ENCODE measurements around the gene CDKN1C. TPM values are rescaled to one million over a fixed set of nuclear protein-coding genes. Genes with fewer than 3 reads are reported as not detected.
A peak's percentile ranks its signal among the peaks of the same experiment; 100 is the strongest.

The CDKN1C gene
- total RNA-seq, 1 donor from 2014 or later: 67.3 TPM

GRCh38 chr11:2865922-2866577 is 19.5 kb downstream of the CDKN1C start:
- TF ChIP-seq POLR2AphosphoS5 (IDR thresholded peaks at IDR 0.05; ENCODE audit: insufficient read depth in 1 of 2, low read depth in 1 of 2): no peak
- no peak for TF ChIP-seq POLR2A (IDR thresholded peaks at IDR 0.05)
- TF ChIP-seq CTCF (IDR thresholded peaks at IDR 0.05): no peak
- DNase-seq (ENCODE audit: extremely low spot score in 2 of 2): no peak
- Histone ChIP-seq H3K9me3 (no peaks in the 10 kb centered on the region), H3K36me3 (no peaks in the 10 kb centered on the region), H3K27ac (no peak overlapping the region), H3K4me1 (no peaks in the 10 kb centered on the region), H3K27me3 (no peaks in the 10 kb centered on the region), H3K4me3 (no peak overlapping the region)
- intact Hi-C loops (cut with DNase I): no loop called here

- Histone ChIP-seq H3K4me3 (no peak overlapping the region), H3K27me3 (no peaks in the 10 kb centered on the region), H3K27ac (no peak overlapping the region), H3K36me3 (no peaks in the 10 kb centered on the region), H3K9me3 (no peaks in the 10 kb centered on the region), H3K4me1 (no peaks in the 10 kb centered on the region)
- no peak for DNase-seq (ENCODE audit: extremely low spot score in 2 of 2)
- intact Hi-C loops (cut with DNase I): no loop called here
- no peak for TF ChIP-seq POLR2A (IDR thresholded peaks at IDR 0.05)
- TF ChIP-seq CTCF (IDR thresholded peaks at IDR 0.05): no peak
- TF ChIP-seq POLR2AphosphoS5 (IDR thresholded peaks at IDR 0.05; ENCODE audit: insufficient read depth in 1 of 2, low read depth in 1 of 2): no peak
Observed at GRCh38 chr11:2864901-2865300, 20.7 kb downstream of the CDKN1C start.

- no peaks in the 10 kb centered on the region for H3K9me3 ChIP-seq
- H3K4me1 ChIP-seq: no peaks in the 10 kb centered on the region
- no peaks in the 10 kb centered on the region for H3K27me3 ChIP-seq
- no peaks in the 10 kb centered on the region for H3K36me3 ChIP-seq
- no peak overlapping the region for H3K27ac ChIP-seq
- intact Hi-C loops (cut with DNase I): no loop called here
- no peak overlapping the region for H3K4me3 ChIP-seq
- no peak for DNase-seq (ENCODE audit: extremely low spot score in 2 of 2)
- no peak for TF ChIP-seq CTCF (IDR thresholded peaks at IDR 0.05)
- TF ChIP-seq POLR2AphosphoS5 (IDR thresholded peaks at IDR 0.05; ENCODE audit: insufficient read depth in 1 of 2, low read depth in 1 of 2): no peak
- TF ChIP-seq POLR2A (IDR thresholded peaks at IDR 0.05): no peak
Observed at GRCh38 chr11:2863276-2863618, 22.3 kb downstream of the CDKN1C start.

- TF ChIP-seq POLR2AphosphoS5 (IDR thresholded peaks at IDR 0.05; ENCODE audit: insufficient read depth in 1 of 2, low read depth in 1 of 2) (no peak), CTCF (IDR thresholded peaks at IDR 0.05) (no peak), POLR2A (IDR thresholded peaks at IDR 0.05) (no peak)
- H3K27ac ChIP-seq: no peak overlapping the region
- H3K4me3 ChIP-seq: peak overlapping the region; percentile 29 to 48
- intact Hi-C loops (cut with DNase I): no loop called here
- no peaks in the 10 kb centered on the region for H3K36me3 ChIP-seq
- H3K9me3 ChIP-seq: no peaks in the 10 kb centered on the region
- no peaks in the 10 kb centered on the region for H3K4me1 ChIP-seq
- H3K27me3 ChIP-seq: no peaks in the 10 kb centered on the region
- DNase-seq (ENCODE audit: extremely low spot score in 2 of 2): no peak
Observed at GRCh38 chr11:2862395-2863275, 22.9 kb downstream of the CDKN1C start.

- H3K27me3 ChIP-seq: no peaks in the 10 kb centered on the region
- no peak overlapping the region for H3K4me3 ChIP-seq
- no peaks in the 10 kb centered on the region for H3K9me3 ChIP-seq
- H3K36me3 ChIP-seq: no peaks in the 10 kb centered on the region
- H3K27ac ChIP-seq: no peak overlapping the region
- no peaks in the 10 kb centered on the region for H3K4me1 ChIP-seq
- no peak for DNase-seq (ENCODE audit: extremely low spot score in 2 of 2)
- intact Hi-C loops (cut with DNase I): no loop called here
- TF ChIP-seq CTCF (IDR thresholded peaks at IDR 0.05) (no peak), POLR2A (IDR thresholded peaks at IDR 0.05) (no peak), POLR2AphosphoS5 (IDR thresholded peaks at IDR 0.05; ENCODE audit: insufficient read depth in 1 of 2, low read depth in 1 of 2) (no peak)
Observed at GRCh38 chr11:2860636-2861035, 24.9 kb downstream of the CDKN1C start.
